B cell (primary cell): ENCODE data around the gene GCNA. TPM values are rescaled to one million over a fixed set of nuclear protein-coding genes. Genes with fewer than 3 reads are reported as not detected.
A peak's percentile ranks its signal among the peaks of the same experiment; 100 is the strongest.

ENCODE experiments used
- ATAC-seq: fragments of 200-7000 bp; cut with Tn5 transposase; one replicate; pipeline ENCODE4 v1.10.0; 2021; ENCODE audit warnings: low read depth, mild to moderate bottlenecking, moderate number of reproducible peaks, moderate library complexity
- CTCF ChIA-PET: fragments of 350-600 bp; sonication (Branson Sonifier 250); formaldehyde crosslinking; loops from one replicate; lab custom pipeline; 2021; ENCODE audit warnings: antibody characterized with exemption, inconsistent platforms; lab: Charles Lee
- POLR2A ChIA-PET: fragments of 350-600 bp; sonication (Branson Sonifier 250); formaldehyde crosslinking; loops from one replicate; lab custom pipeline; 2021; ENCODE audit warnings: antibody characterized with exemption; lab: Charles Lee
- DNase-seq: peaks from one replicate; pipeline ENCODE4 v3.0.0; 2013
- H2AFZ ChIP-seq: 2 replicates; pipeline ENCODE4 v1.6.1; 2012; ENCODE audit warnings: mild to moderate bottlenecking, low read depth, low read length; ENCODE audit not compliant: insufficient read depth, poor library complexity, severe bottlenecking
- H3K27ac ChIP-seq, 2 donors: 1 replicate in 1 of 2; 2 replicates in 1 of 2; pipeline ENCODE4 v1.5.1; 2012 to 2013; ENCODE audit warnings: low read length in 2 of 2, mild to moderate bottlenecking in 2 of 2, moderate library complexity in 1 of 2
- H3K27me3 ChIP-seq, 4 experiments: fragments of 200-600 bp in 1 of 4; sonication (generic) in 1 of 4; replicated peaks in 1 of 4; 1 replicate in 2 of 4; 2 replicates in 2 of 4; pipeline versions ENCODE4 v1.6.1 to v1.7.0; 2013 to 2016; ENCODE audit warnings: low read length in 3 of 4, mild to moderate bottlenecking in 2 of 4, mixed read lengths in 1 of 4, moderate library complexity in 1 of 4; ENCODE audit not compliant: insufficient read depth in 4 of 4, control insufficient read depth in 3 of 4; ENCODE audit errors: control extremely low read depth in 1 of 4
- H3K36me3 ChIP-seq, 2 experiments: replicated peaks in 1 of 2; 1 replicate in 1 of 2; 2 replicates in 1 of 2; pipeline versions ENCODE4 v1.6.1 to v1.7.1; 2013; ENCODE audit warnings: low read length in 1 of 2; ENCODE audit not compliant: insufficient read depth in 2 of 2, control insufficient read depth in 1 of 2; ENCODE audit errors: control extremely low read depth in 1 of 2, extremely low read depth in 1 of 2
- H3K4me1 ChIP-seq, 2 donors: fragments of 200-600 bp in 1 of 2; sonication (generic) in 1 of 2; 1 replicate in 1 of 2; 2 replicates in 1 of 2; pipeline versions ENCODE4 v1.5.1 to v1.6.1; 2013 to 2017; ENCODE audit warnings: low read length in 2 of 2; ENCODE audit not compliant: control insufficient read depth in 2 of 2, insufficient read depth in 2 of 2
- H3K4me2 ChIP-seq: replicated peaks from 2 replicates; pipeline ENCODE3; 2012; ENCODE audit warnings: mild to moderate bottlenecking, low read depth, low read length; ENCODE audit not compliant: poor library complexity, severe bottlenecking
- H3K4me3 ChIP-seq, 5 experiments: fragments of 200-600 bp in 1 of 5; sonication (generic) in 1 of 5; 1 replicate in 3 of 5; 2 replicates in 2 of 5; pipeline versions ENCODE4 v1.5.1 to v1.7.0; 2011 to 2016; ENCODE audit warnings: low read length in 4 of 5, mild to moderate bottlenecking in 4 of 5, low read depth in 2 of 5, control low read depth in 1 of 5, moderate library complexity in 1 of 5; ENCODE audit not compliant: insufficient read depth in 1 of 5; ENCODE audit errors: control extremely low read depth in 1 of 5, extremely low read depth in 1 of 5
- H3K79me2 ChIP-seq: fragments of 200-600 bp; sonication (generic); one replicate; pipeline ENCODE4 v1.6.0; 2016; ENCODE audit warnings: low read length; ENCODE audit not compliant: control insufficient read depth, insufficient read depth
- H3K9ac ChIP-seq: fragments of 200-600 bp; sonication (generic); 2 replicates; pipeline ENCODE4 v1.6.1; 2017; ENCODE audit warnings: mild to moderate bottlenecking, low read length, moderate library complexity
- H3K9me3 ChIP-seq, 3 donors: one replicate each; pipeline versions ENCODE4 v1.6.1 to v1.7.1; 2013; ENCODE audit warnings: low read length in 2 of 3; ENCODE audit not compliant: control insufficient read depth in 2 of 3, insufficient read depth in 1 of 3; ENCODE audit errors: control extremely low read depth in 1 of 3
- H4K20me1 ChIP-seq: 2 replicates; pipeline ENCODE4 v1.6.0; 2012; ENCODE audit warnings: mild to moderate bottlenecking, low read length; ENCODE audit not compliant: insufficient read depth, control insufficient read depth, poor library complexity, severe bottlenecking
- H3K27ac Mint-ChIP-seq: one replicate; pipeline ENCODE4 v1.8.0; 2021; ENCODE audit warnings: mixed read lengths
- H3K27me3 Mint-ChIP-seq: one replicate; pipeline ENCODE4 v1.8.0; 2021; ENCODE audit warnings: mixed read lengths
- H3K4me1 Mint-ChIP-seq: one replicate; pipeline ENCODE4 v1.8.0; 2021; ENCODE audit warnings: mixed read lengths
- H3K4me3 Mint-ChIP-seq: one replicate; pipeline ENCODE4 v1.8.0; 2021; ENCODE audit warnings: mixed read lengths
- H3K9me3 Mint-ChIP-seq: one replicate; pipeline ENCODE4 v1.8.0; 2022; ENCODE audit warnings: mixed read lengths; ENCODE audit not compliant: insufficient read depth
- CTCF ChIP-seq: fragments of 200-600 bp; IDR thresholded peaks from one replicate; pipeline ENCODE4 v1.8.0; 2022; ENCODE audit warnings: antibody characterized with exemption, mild to moderate bottlenecking
- EZH2 ChIP-seq: IDR thresholded peaks from 2 replicates; pipeline ENCODE4 v1.6.1; 2012; ENCODE audit warnings: borderline replicate concordance, low read depth, mild to moderate bottlenecking, moderate library complexity, low read length; ENCODE audit not compliant: insufficient read depth, poor library complexity, severe bottlenecking
- WGBS: methylation state at CpG from one replicate; pipeline ENCODE4 v1.1.5; 2013; ENCODE audit warnings: missing lambda C conversion rate; ENCODE audit not compliant: insufficient coverage; 5-methylcytosine and 5-hydroxymethylcytosine counted together
- intact Hi-C: fragments of 100-400 bp; cut with micrococcal nuclease; formaldehyde crosslinking; loops from one replicate; pipeline ENCODE4 v1.10.0; 2022
- polyA plus RNA-seq: library from polyadenylated mRNA; depleted of rRNA; stranded (reverse); fragments of >200 nt; gene quantifications from 2 replicates; pipeline ENCODE4 v1.2.3, GENCODE V29; 2012
- total RNA-seq, 2 donors: library from RNA; stranded (reverse); fragments of 120-200 nt in 1 of 2; gene quantifications; 1 replicate in 1 of 2; 2 replicates in 1 of 2; pipeline versions ENCODE4 v1.2.3 to v1.2.4, GENCODE V29; 2013 to 2022

GCNA gene
- total and polyA plus RNA-seq, 2 donors (not counting 1 experiment from before 2014, with no cell fraction given): 4.7 to 6.2 TPM

GRCh38 chrX:71541210-71542022 lies 36.8 kb upstream of the GCNA start:
- 0% methylated on average over 2 of the region's 8 CpGs for WGBS
- H3K4me2 ChIP-seq: peak overlapping the region; percentile 27
- POLR2A ChIA-PET: interaction anchor here (0.6 to 2.9 kb wide), 2 partner anchors 9 to 175 kb away, joined by 5 to 11 read pairs; partner anchors contain the start of genes OGT and TAF1
- H3K9me3 ChIP-seq: no peaks in the 10 kb centered on the region
- H3K9ac ChIP-seq: no peak overlapping the region
- H4K20me1 ChIP-seq: peaks cover 8% of the 10 kb centered on the region
- H3K36me3 ChIP-seq: peaks cover 1 to 55% of the 10 kb centered on the region in 2 experiments
- CTCF ChIA-PET: interaction anchor here (0.5 kb wide), 1 partner anchor 85 kb away, joined by 3 read pairs; no protein-coding TSS in a partner anchor
- peaks cover 45 to 50% of the 10 kb centered on the region in 2 donors for H3K4me1 ChIP-seq
- peak overlapping the region; percentile 84 for H3K27ac Mint-ChIP-seq
- intact Hi-C loops: loop anchor here (1.0 to 10.0 kb wide), 2 partner anchors 9 to 87 kb away; no protein-coding TSS in a partner anchor
- no peaks in the 10 kb centered on the region for H3K27me3 ChIP-seq
- peak; percentile 64 for DNase-seq
- no peaks in the 10 kb centered on the region for H3K9me3 Mint-ChIP-seq
- H3K4me3 ChIP-seq: no peak overlapping the region
- no peaks in the 10 kb centered on the region for H3K27me3 Mint-ChIP-seq
- H3K79me2 ChIP-seq: peaks cover 86% of the 10 kb centered on the region
- no peak overlapping the region for H2AFZ ChIP-seq
- H3K27ac ChIP-seq: peak overlapping the region; percentile 60 to 64
- ATAC-seq: peak; percentile 76
- H3K4me1 Mint-ChIP-seq: peaks cover 51% of the 10 kb centered on the region
- H3K4me3 Mint-ChIP-seq: peak overlapping the region; percentile 64
- no peak for TF ChIP-seq EZH2

- Histone ChIP-seq H4K20me1 (peaks cover 13% of the 10 kb centered on the region), H3K79me2 (peaks cover 85% of the 10 kb centered on the region), H3K36me3 (peaks cover 1 to 64% of the 10 kb centered on the region in 2 experiments), H3K9me3 (no peaks in the 10 kb centered on the region), H3K4me1 (peaks cover 45 to 46% of the 10 kb centered on the region in 2 donors), H3K27ac (peak overlapping the region in 1 of 2 donors; percentile 64), H3K9ac (no peak overlapping the region), H3K27me3 (no peaks in the 10 kb centered on the region), H3K4me2 (no peak overlapping the region), H3K4me3 (no peak overlapping the region), H2AFZ (no peak overlapping the region)
- Mint-ChIP-seq H3K4me3 (no peak overlapping the region), H3K27me3 (no peaks in the 10 kb centered on the region), H3K4me1 (peaks cover 46% of the 10 kb centered on the region), H3K9me3 (no peaks in the 10 kb centered on the region), H3K27ac (no peak overlapping the region)
- intact Hi-C loops: loop anchor here (10.0 kb wide), 1 partner anchor 88 kb away; no protein-coding TSS in a partner anchor
- POLR2A ChIA-PET: interaction anchor here (2.9 kb wide), 1 partner anchor 10 kb away, joined by 11 read pairs; the partner anchor contains the start of gene OGT
- ATAC-seq (no peak), DNase-seq (no peak)
- no CpG with 5 or more reads among the region's 1 CpG for WGBS
- CTCF ChIA-PET: no interaction called here
- TF ChIP-seq EZH2 (no peak), CTCF (no peak)
Measured at GRCh38 chrX:71542411-71542810, 35.8 kb upstream of the GCNA start.
